GM12878 (cell line): ENCODE data around the gene GPRC5C. TPM values are rescaled to one million over a fixed set of nuclear protein-coding genes. Genes with fewer than 3 reads are reported as not detected.

Source experiments
- ATAC-seq: fragments of 200-7000 bp; cut with Tn5 transposase; 3 replicates; pipeline ENCODE4 v1.9.1; 2020; ENCODE audit warnings: mild to moderate bottlenecking, moderate library complexity
- BruUV-seq: library from RNA; stranded (reverse); fragments of 400-500 nt; replicated peaks from 2 replicates; lab custom pipeline; 2021; lab: Mats Ljungman, UMichigan
- CTCF ChIA-PET: fragments of 300-600 bp; sonication (Branson Sonifier 250); formaldehyde crosslinking; extraction: SDS; loops from one replicate; lab custom pipeline; 2021; ENCODE audit warnings: inconsistent platforms; lab: Yijun Ruan, JAX
- POLR2A ChIA-PET: fragments of 350-600 bp; formaldehyde crosslinking; extraction: SDS; loops from one replicate; lab custom pipeline; 2021; ENCODE audit warnings: inconsistent platforms; lab: Charles Lee
- RAD21 ChIA-PET: fragments of 300-600 bp; sonication (Branson Sonifier 250); formaldehyde crosslinking; loops from one replicate; lab custom pipeline; 2023; ENCODE audit warnings: antibody characterized with exemption; ENCODE audit not compliant: unreplicated experiment; lab: Charles Lee
- SMC1A ChIA-PET: fragments of 300-600 bp; sonication (Branson Sonifier 250); formaldehyde crosslinking; loops from one replicate; lab custom pipeline; 2023; ENCODE audit not compliant: unreplicated experiment, uncharacterized antibody; lab: Charles Lee
- DNase-seq: peaks from one replicate; pipeline ENCODE4 v3.0.0-alpha.2; 2011; ENCODE audit warnings: low read depth, low spot score
- FAIRE-seq: peaks from 3 replicates; lab custom pipeline; 2011; peaks lifted over from hg19 to GRCh38; lab: Jason Lieb, UNC
- H2AFZ ChIP-seq: 2 replicates; pipeline ENCODE4 v1.6.0; 2011; ENCODE audit warnings: low read depth, low read length, control low read depth; ENCODE audit not compliant: control insufficient read depth
- H3K27ac ChIP-seq: 2 replicates; pipeline ENCODE4 v1.5.1; 2011; ENCODE audit warnings: control low read depth; ENCODE audit not compliant: control insufficient read depth, insufficient read depth
- H3K27me3 ChIP-seq, 2 experiments: replicated peaks in 1 of 2; 2 replicates each; pipeline versions ENCODE4 v1.6.0 to v1.6.1; 2011; ENCODE audit warnings: low read length in 1 of 2; ENCODE audit not compliant: control insufficient read depth in 2 of 2, insufficient read depth in 2 of 2
- H3K36me3 ChIP-seq, 2 experiments: 2 replicates each; pipeline ENCODE4 v1.5.1; 2011; ENCODE audit warnings: low read length in 1 of 2; ENCODE audit not compliant: control insufficient read depth in 2 of 2, insufficient read depth in 2 of 2
- H3K4me1 ChIP-seq: 2 replicates; pipeline ENCODE4 v1.6.1; 2011; ENCODE audit warnings: mild to moderate bottlenecking, low read length, moderate library complexity, mixed read lengths; ENCODE audit not compliant: control insufficient read depth, insufficient read depth
- H3K4me2 ChIP-seq: 2 replicates; pipeline ENCODE4 v1.6.0; 2011; ENCODE audit warnings: control low read depth; ENCODE audit not compliant: control insufficient read depth, insufficient read depth
- H3K4me3 ChIP-seq: fragments of 200-600 bp; sonication (generic); 2 replicates; pipeline ENCODE4 v1.5.1; 2016
- H3K79me2 ChIP-seq: 2 replicates; pipeline ENCODE4 v1.6.0; 2011; ENCODE audit warnings: low read length; ENCODE audit not compliant: control insufficient read depth, insufficient read depth
- H3K9ac ChIP-seq: 2 replicates; pipeline ENCODE4 v1.8.0; 2011; ENCODE audit warnings: low read length, control low read depth, mixed read lengths; ENCODE audit not compliant: control insufficient read depth, insufficient read depth
- H3K9me3 ChIP-seq: replicated peaks from 3 replicates; pipeline ENCODE4 v1.5.1; 2011; ENCODE audit warnings: mild to moderate bottlenecking, low read length; ENCODE audit not compliant: control insufficient read depth, insufficient read depth
- H4K20me1 ChIP-seq: 2 replicates; pipeline ENCODE4 v1.6.0; 2011; ENCODE audit not compliant: control insufficient read depth, insufficient read depth
- NR2F1 ChIP-seq: fragments of 450-650 bp; conservative IDR thresholded peaks from 2 replicates; pipeline ENCODE4 v1.6.1; 2017; ENCODE audit warnings: mild to moderate bottlenecking
- RAD21 ChIP-seq: IDR thresholded peaks from 2 replicates; pipeline ENCODE4 v1.6.1; 2011; ENCODE audit warnings: mild to moderate bottlenecking, low read depth, low read length, moderate library complexity; ENCODE audit not compliant: insufficient read depth
- ZBTB33 ChIP-seq: fragments of 450-650 bp; IDR thresholded peaks from 2 replicates; pipeline ENCODE4 v1.6.1; 2017; ENCODE audit warnings: mild to moderate bottlenecking
- WGBS: methylation state at CpG from one replicate; pipeline ENCODE4 v1.1.6; 2016; ENCODE audit warnings: low lambda C conversion rate; ENCODE audit not compliant: insufficient replicate concordance, insufficient coverage; ENCODE audit errors: missing lambda C conversion rate; 5-methylcytosine and 5-hydroxymethylcytosine counted together
- in situ Hi-C: fragments of 300-500 bp; cut with MboI; formaldehyde crosslinking; loops from 9 replicates; pipeline ENCODE4 v1.14.3; 2018; ENCODE audit warnings: mixed read lengths
- intact Hi-C: fragments of 100-400 bp; cut with micrococcal nuclease; formaldehyde crosslinking; loops from one replicate; pipeline ENCODE4 v1.14.2; 2022; ENCODE audit not compliant: unreplicated experiment
- polyA plus RNA-seq, 11 experiments: library from polyadenylated mRNA; depleted of rRNA in 4 of 11; unstranded in 6 of 11; stranded (reverse) in 5 of 11; fragments of >200 nt; fragmentation: Nextera tagmentation in 4 of 11; fragmentation: Illumina TruSeq in 1 of 11; extraction: Ambion mirVana in 4 of 11; extraction: Trizol in 1 of 11; gene quantifications; 1 replicate in 1 of 11; 2 replicates in 10 of 11; pipeline versions ENCODE4 v1.2.1 to v1.2.3, GENCODE V29; 2011 to 2016; ENCODE audit warnings: inconsistent platforms in 2 of 11, missing spikeins in 2 of 11, low read depth in 1 of 11
- total RNA-seq, 4 experiments: library from RNA; depleted of rRNA in 3 of 4; stranded (reverse); fragments of >200 nt in 3 of 4; fragmentation: Illumina TruSeq in 1 of 4; extraction: Trizol in 1 of 4; gene quantifications; 2 replicates each; pipeline versions ENCODE4 v1.2.1 to v1.2.3, GENCODE V29; 2013 to 2021
- TF ChIP-seq, protein P1 (sequence below): fragments of 450-650 bp; conservative IDR thresholded peaks from 2 replicates; pipeline ENCODE4 v1.6.1; 2017; ENCODE audit warnings: mild to moderate bottlenecking, moderate library complexity

The GPRC5C gene
- total and polyA plus RNA-seq, 10 of the 15 experiments (the other 5 are each of a cell fraction or from before 2014, with no cell fraction given): 0.04 to 1.3 (median 0.36) TPM; not detected in 2

DNA sequence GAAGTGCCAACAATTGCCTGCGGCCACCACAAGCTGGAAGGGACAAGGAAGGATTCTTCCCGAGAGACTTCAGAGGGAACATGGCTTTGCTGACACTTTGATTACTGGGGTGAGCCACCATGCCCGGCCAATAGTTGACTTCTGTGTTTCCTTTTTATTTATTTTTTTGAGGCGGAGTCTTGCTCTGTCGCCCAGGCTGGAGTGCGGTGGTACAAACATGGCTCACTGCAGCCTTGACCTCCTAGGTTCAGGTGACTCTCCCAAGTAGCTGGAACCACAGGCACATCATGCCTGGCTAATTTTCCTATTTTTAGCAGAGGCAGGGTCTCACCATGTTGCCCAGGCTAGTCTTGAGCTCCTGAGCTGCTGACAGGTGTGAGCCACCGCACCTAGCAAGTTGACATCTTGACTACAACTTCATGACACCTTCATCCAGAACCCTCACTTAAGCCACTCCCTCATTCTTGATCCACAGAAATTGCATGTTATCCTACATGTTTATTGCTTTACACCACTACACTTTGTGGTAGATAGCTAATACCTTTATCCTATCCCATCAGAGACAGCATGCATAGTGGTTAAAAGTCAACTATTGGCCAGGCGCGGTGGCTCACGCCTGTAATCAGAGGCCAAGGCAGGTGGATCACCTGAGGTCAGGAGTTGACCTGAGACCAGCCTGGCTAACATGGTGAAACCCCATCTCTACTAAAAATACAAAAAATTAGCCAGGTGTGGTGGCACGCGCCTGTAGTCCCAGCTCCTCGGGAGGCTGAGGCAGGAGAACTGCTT lies 16.1 kb upstream of the GPRC5C start:
- no peak overlapping the region for H3K9ac ChIP-seq
- DNase-seq: no peak
- TF ChIP-seq NR2F1: 0 out of 2 replicates have a peak, but pooled peaks have one; percentile 7
- TF ChIP-seq, protein P1, sequence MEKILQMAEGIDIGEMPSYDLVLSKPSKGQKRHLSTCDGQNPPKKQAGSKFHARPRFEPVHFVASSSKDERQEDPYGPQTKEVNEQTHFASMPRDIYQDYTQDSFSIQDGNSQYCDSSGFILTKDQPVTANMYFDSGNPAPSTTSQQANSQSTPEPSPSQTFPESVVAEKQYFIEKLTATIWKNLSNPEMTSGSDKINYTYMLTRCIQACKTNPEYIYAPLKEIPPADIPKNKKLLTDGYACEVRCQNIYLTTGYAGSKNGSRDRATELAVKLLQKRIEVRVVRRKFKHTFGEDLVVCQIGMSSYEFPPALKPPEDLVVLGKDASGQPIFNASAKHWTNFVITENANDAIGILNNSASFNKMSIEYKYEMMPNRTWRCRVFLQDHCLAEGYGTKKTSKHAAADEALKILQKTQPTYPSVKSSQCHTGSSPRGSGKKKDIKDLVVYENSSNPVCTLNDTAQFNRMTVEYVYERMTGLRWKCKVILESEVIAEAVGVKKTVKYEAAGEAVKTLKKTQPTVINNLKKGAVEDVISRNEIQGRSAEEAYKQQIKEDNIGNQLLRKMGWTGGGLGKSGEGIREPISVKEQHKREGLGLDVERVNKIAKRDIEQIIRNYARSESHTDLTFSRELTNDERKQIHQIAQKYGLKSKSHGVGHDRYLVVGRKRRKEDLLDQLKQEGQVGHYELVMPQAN: no peak
- no peak for TF ChIP-seq RAD21
- 0 out of 2 replicates have a peak, but pooled peaks have one; percentile 73 for TF ChIP-seq ZBTB33
- TF ChIP-seq, all 136 proteins: peak for 2
- WGBS: 73% methylated on average over 13 of the region's 13 CpGs
- no peak for FAIRE-seq
- Histone ChIP-seq H3K9me3 (no peaks in the 10 kb centered on the region), H3K36me3 (no peaks in the 10 kb centered on the region), H3K4me3 (no peak overlapping the region), H4K20me1 (no peaks in the 10 kb centered on the region), H2AFZ (no peak overlapping the region), H3K4me1 (peaks cover 4% of the 10 kb centered on the region; the same call in 1 of the 2 replicates), H3K4me2 (no peak overlapping the region), H3K79me2 (no peaks in the 10 kb centered on the region), H3K27me3 (no peaks in the 10 kb centered on the region), H3K27ac (no peak overlapping the region)
- SMC1A ChIA-PET: interaction anchor here (0.7 to 1.4 kb wide), 6 partner anchors 11 to 37 kb away, joined by 3 read pairs; no protein-coding TSS in a partner anchor
- intact Hi-C loops: loop anchor here (2.0 to 5.0 kb wide), 2 partner anchors 15 to 41 kb away; no protein-coding TSS in a partner anchor
- BruUV-seq: no TSS peak
- CTCF ChIA-PET: interaction anchor here (0.9 to 2.6 kb wide), 7 partner anchors 35 to 116 kb away, joined by 3 to 15 read pairs (median 7); no protein-coding TSS in a partner anchor
- RAD21 ChIA-PET: interaction anchor here (1.4 to 3.8 kb wide), 4 partner anchors 10 to 42 kb away, joined by 4 to 16 read pairs (median 9); no protein-coding TSS in a partner anchor
- no peak for ATAC-seq
- in situ Hi-C loops: no loop called here
- POLR2A ChIA-PET: interaction anchor here (0.6 to 1.3 kb wide), 3 partner anchors 10 to 670 kb away, joined by 3 to 4 read pairs (median 3); no protein-coding TSS in a partner anchor
